ENCODE measurements around the gene EP400.

The EP400 gene

GRCh38 chr12:131918311-131919050 is 31.3 kb upstream of the EP400 start:
- DNase-seq (ENCODE audit: low read depth): no peak
- H3K4me3 ChIP-seq (ENCODE audit: low read depth, low read length): no peak overlapping the region
- TF ChIP-seq, protein P1, sequence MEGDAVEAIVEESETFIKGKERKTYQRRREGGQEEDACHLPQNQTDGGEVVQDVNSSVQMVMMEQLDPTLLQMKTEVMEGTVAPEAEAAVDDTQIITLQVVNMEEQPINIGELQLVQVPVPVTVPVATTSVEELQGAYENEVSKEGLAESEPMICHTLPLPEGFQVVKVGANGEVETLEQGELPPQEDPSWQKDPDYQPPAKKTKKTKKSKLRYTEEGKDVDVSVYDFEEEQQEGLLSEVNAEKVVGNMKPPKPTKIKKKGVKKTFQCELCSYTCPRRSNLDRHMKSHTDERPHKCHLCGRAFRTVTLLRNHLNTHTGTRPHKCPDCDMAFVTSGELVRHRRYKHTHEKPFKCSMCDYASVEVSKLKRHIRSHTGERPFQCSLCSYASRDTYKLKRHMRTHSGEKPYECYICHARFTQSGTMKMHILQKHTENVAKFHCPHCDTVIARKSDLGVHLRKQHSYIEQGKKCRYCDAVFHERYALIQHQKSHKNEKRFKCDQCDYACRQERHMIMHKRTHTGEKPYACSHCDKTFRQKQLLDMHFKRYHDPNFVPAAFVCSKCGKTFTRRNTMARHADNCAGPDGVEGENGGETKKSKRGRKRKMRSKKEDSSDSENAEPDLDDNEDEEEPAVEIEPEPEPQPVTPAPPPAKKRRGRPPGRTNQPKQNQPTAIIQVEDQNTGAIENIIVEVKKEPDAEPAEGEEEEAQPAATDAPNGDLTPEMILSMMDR (IDR thresholded peaks at IDR 0.05; ENCODE audit: control insufficient read depth, extremely low read depth, insufficient read depth): no peak

DNA sequence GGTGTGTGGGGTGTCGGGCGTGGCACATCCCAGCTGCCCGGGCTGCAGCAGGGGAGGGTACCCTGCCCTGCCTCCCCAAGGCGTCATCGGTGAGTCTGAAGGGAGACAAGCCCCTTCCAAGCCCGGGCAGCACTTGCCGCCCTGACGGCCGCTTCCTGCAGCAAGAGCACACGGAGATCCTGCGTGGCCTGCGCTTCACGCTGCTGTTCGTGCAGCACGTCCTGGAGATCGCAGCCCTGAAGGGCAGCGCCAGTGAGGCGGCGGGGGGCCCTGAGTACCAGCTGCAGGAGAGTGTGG is 30.7 kb upstream of the EP400 start:
- H3K4me3 ChIP-seq (ENCODE audit: low read depth, low read length): no peak overlapping the region
- no peak for DNase-seq (ENCODE audit: low read depth)
- TF ChIP-seq, protein P1 (IDR thresholded peaks at IDR 0.05; ENCODE audit: control insufficient read depth, extremely low read depth, insufficient read depth): no peak

DNA sequence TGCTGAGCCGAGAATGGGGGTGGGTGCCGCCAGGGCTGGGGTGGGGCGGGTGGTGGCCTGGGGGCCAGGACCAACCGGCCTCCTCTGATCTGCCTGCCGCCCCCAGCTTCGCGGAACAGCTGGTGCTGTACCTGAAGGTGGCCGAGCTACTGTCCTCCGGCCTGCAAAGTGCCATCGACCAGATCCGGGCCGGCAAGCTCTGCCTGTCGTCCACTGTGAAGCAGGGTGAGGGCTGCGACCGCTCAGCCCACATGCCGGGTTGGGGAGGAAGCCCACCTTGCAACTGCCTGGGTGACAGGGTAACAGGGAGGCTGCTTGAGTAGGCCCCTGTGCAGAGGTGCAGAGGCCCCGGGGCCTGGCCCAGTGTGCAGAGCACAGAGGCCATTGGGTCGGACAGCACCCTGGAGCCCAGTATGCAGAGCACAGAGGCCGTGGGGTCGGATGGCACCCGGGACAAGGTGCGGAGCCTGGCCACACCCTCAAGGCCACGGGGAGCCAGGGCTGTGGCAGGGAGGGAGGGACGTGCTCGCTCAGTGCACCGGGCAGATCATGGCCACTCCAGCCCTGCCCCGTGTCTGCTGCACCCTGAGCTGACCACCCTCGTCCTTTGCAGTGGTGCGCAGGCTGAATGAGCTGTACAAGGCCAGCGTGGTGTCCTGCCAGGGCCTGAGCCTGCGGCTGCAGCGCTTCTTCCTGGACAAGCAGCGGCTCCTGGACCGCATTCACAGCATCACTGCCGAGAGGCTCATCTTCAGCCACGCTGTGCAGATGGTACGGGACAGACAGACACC is 30.2 kb upstream of the EP400 start:
- DNase-seq (ENCODE audit: low read depth): no peak
- no peak overlapping the region for H3K4me3 ChIP-seq (ENCODE audit: low read depth, low read length)
- TF ChIP-seq, protein P1 (IDR thresholded peaks at IDR 0.05; ENCODE audit: control insufficient read depth, extremely low read depth, insufficient read depth): no peak

DNA sequence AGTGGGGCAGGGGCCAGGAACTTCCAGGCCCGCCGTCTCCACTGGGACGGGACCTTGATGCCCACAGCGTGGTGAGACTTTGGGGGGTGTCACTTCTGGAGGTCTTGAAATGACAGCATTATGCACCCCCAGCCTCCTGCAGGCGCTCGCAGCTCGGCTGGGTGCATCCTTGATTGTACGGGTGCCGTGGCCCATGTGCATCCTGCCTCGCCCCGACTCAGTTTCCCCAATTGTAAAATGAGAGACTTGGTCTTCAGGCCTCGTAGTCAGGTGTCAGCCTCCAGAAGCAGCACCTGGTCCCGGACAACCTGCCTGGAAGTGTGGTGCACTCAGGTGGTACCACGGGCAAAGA is 29.6 kb upstream of the EP400 start:
- no peak for DNase-seq (ENCODE audit: low read depth)
- H3K4me3 ChIP-seq (ENCODE audit: low read depth, low read length): no peak overlapping the region
- TF ChIP-seq, protein P1 (IDR thresholded peaks at IDR 0.05; ENCODE audit: control insufficient read depth, extremely low read depth, insufficient read depth): no peak

GRCh38 chr12:131920902-131921840 is 28.6 kb upstream of the EP400 start:
- H3K4me3 ChIP-seq (ENCODE audit: low read depth, low read length): no peak overlapping the region
- TF ChIP-seq, protein P1 (IDR thresholded peaks at IDR 0.05; ENCODE audit: control insufficient read depth, extremely low read depth, insufficient read depth): no peak
- DNase-seq (ENCODE audit: low read depth): no peak

DNA sequence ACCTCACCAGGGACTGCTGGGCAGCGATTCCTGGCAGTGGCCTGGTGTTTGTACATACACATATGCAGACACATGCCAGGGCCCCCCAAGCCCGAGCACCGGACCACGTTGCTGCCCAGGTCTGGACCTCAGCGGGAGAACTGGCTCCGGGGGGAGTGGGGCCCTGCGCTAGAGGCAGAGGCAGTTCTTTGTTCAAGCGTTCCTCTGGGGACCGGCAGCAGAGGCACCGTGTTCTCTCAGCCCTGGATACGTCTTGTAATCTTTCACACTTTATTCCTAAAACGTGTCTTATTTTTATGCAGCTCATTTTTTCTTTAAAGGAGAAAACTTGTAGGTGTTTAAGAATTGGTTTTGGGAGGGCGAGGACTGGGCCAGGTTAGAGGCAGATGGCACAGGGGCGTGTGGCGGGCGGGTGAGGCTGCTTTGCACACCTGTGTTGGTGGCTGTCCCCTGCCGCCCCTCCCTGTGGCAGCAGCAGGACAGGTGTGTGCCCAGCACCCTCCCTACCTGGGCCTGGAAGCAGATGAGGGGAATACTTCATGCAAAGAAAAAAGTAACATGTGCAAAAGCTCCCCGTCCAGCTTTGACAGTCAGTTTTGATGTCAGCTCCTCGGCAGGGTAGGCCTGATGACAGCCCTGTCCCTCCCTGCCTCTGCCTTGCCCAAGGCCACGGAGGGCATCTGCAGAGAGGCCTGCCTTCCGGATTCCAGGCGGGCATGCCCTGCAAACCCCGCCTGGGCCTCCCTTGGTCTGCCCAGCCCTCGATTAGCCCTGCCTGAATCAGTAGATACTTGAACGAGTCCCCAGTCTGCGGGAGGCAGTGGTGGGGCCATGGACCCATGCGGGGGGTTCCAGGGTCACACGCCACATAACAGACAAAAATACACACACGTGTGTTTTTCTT is 27.6 kb upstream of the EP400 start:
- TF ChIP-seq, protein P1 (IDR thresholded peaks at IDR 0.05; ENCODE audit: control insufficient read depth, extremely low read depth, insufficient read depth): no peak
- no peak for DNase-seq (ENCODE audit: low read depth)
- no peak overlapping the region for H3K4me3 ChIP-seq (ENCODE audit: low read depth, low read length)

Measured in LNCaP clone FGC (cell line).